ENCODE measurements around the gene CD37. TPM values are rescaled to one million over a fixed set of nuclear protein-coding genes. Genes with fewer than 3 reads are reported as not detected.
"Not testable (repeated sequence)": the region's sequence is repeated elsewhere in the genome, so short reads cannot be mapped to it uniquely, and the experiment has no call there.

Gene CD37, protein sequence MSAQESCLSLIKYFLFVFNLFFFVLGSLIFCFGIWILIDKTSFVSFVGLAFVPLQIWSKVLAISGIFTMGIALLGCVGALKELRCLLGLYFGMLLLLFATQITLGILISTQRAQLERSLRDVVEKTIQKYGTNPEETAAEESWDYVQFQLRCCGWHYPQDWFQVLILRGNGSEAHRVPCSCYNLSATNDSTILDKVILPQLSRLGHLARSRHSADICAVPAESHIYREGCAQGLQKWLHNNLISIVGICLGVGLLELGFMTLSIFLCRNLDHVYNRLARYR
- 10 to 100 TPM in 2 of 3 donors, 1 to 10 TPM in 1; 2.9 to 19.7 (median 15.4) TPM for total RNA-seq

DNA sequence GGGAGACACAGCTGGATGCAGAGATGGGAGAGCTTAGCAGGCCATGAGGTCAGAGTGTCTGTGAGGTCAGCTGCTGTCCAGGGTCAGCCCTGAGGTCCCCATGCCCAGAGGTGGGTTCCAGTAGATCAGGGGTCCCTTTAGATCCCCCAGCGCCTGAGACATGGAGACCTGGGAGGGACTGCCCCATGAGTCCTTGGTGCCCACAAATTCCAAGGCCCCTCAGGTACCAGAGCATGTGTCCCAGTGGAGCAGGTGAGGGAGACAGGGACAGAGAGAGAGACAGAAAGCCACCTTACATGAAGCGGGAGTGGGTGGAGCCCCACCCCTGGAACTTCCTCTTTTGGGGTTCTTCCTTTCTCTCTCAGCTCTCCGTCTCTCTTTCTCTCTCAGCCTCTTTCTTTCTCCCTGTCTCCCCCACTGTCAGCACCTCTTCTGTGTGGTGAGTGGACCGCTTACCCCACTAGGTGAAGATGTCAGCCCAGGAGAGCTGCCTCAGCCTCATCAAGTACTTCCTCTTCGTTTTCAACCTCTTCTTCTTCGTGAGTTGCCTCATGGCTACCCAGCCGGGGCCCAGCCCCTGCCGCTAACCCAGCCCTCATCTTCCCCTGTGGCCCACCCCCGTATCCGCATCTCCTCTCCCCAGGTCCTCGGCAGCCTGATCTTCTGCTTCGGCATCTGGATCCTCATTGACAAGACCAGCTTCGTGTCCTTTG, at the start of gene CD37:
Gene CD37, plus strand, starts transcription at position 336 of the 713 bp plus-strand sequence. Its CDS starts 135 bp downstream, at position 471.
- TF ChIP-seq POLR2A (IDR thresholded peaks at IDR 0.05) (no peak), POLR2AphosphoS5 (IDR thresholded peaks at IDR 0.05) (no peak)
- TF ChIP-seq, protein P1, sequence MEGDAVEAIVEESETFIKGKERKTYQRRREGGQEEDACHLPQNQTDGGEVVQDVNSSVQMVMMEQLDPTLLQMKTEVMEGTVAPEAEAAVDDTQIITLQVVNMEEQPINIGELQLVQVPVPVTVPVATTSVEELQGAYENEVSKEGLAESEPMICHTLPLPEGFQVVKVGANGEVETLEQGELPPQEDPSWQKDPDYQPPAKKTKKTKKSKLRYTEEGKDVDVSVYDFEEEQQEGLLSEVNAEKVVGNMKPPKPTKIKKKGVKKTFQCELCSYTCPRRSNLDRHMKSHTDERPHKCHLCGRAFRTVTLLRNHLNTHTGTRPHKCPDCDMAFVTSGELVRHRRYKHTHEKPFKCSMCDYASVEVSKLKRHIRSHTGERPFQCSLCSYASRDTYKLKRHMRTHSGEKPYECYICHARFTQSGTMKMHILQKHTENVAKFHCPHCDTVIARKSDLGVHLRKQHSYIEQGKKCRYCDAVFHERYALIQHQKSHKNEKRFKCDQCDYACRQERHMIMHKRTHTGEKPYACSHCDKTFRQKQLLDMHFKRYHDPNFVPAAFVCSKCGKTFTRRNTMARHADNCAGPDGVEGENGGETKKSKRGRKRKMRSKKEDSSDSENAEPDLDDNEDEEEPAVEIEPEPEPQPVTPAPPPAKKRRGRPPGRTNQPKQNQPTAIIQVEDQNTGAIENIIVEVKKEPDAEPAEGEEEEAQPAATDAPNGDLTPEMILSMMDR (IDR thresholded peaks at IDR 0.05): no peak
- intact Hi-C loops (cut with DNase I; ENCODE audit: low total_unique reads): no loop called here
- no peaks in the 10 kb centered on the region for H3K9me3 ChIP-seq
- no peaks in the 10 kb centered on the region for H3K27me3 ChIP-seq
- peaks cover 0 to 6% of the 10 kb centered on the region in 2 donors for H3K4me1 ChIP-seq
- DNase-seq (ENCODE audit: low spot score in 2 of 2): peak; percentile 18 to 49
- H3K4me3 ChIP-seq: peak within 1 kb of the TSS; percentile 14 to 43 (median 27)
- no peak within 1 kb of the TSS for H3K27ac ChIP-seq
- H3K36me3 ChIP-seq: no peaks in the 10 kb centered on the region

DNA sequence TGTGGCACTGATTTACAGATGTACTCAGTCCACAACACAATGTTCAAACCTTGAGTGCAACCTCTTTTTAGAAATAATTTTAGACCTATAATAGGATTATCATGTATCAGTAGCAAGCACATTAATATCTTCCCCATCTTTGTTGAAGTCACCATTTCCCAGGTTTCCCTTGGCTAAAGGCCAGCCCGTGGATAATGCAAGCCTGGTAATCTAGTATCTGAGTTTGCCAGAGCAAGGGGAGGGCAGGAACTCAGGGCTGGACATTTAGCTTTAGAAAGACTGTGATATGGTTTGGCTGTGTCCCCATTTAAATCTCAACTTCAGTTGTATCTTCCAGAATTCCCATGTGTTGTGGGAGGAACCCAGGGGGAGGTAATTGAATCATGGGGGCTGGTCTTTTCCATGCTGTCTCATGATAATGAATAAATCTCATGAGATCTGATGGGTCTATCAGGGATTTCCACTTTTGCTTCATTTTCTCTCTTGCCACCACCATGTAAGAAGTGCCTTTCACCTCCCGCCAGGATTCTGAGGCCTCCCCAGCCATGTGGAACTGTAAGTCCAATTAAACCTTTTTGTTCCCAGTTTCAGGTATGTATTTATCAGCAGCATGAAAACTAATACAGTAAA, 48.0 kb upstream of the CD37 start:
- Histone ChIP-seq H3K27ac (no peak overlapping the region), H3K27me3 (no peaks in the 10 kb centered on the region), H3K4me3 (no peak overlapping the region), H3K9me3 (no peaks in the 10 kb centered on the region), H3K4me1 (no peaks in the 10 kb centered on the region), H3K36me3 (no peaks in the 10 kb centered on the region)
- DNase-seq (ENCODE audit: low spot score in 2 of 2): no peak
- intact Hi-C loops (cut with DNase I; ENCODE audit: low total_unique reads): no loop called here
- TF ChIP-seq, protein P1 (IDR thresholded peaks at IDR 0.05): no peak
- TF ChIP-seq POLR2AphosphoS5 (IDR thresholded peaks at IDR 0.05): no peak
- no peak for TF ChIP-seq POLR2A (IDR thresholded peaks at IDR 0.05)

DNA sequence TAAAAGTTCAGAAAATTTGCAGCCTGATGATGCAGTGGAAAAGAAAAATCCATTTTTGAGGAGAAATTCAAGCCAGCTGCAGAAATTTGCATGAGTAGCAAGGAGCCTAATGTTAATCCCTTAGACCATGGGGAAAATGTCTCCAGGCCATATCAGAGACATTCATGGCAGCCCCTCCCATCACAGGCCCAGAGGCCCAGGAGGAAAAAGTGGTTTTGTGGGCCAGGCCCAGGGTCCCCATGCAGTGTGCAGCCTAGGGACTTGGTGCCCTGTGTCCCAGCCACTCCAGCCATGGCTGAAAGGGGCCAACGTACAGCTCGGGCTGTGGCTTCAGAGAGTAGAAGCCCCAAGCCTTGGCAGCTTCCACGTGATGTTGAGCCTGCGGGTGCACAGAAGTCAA, 47.0 kb upstream of the CD37 start:
- H3K27ac ChIP-seq; H3K4me1 ChIP-seq; intact Hi-C loops (cut with DNase I; ENCODE audit: low total_unique reads); DNase-seq (ENCODE audit: low spot score in 2 of 2); H3K4me3 ChIP-seq; H3K9me3 ChIP-seq; H3K27me3 ChIP-seq; H3K36me3 ChIP-seq: not testable (repeated sequence)

DNA sequence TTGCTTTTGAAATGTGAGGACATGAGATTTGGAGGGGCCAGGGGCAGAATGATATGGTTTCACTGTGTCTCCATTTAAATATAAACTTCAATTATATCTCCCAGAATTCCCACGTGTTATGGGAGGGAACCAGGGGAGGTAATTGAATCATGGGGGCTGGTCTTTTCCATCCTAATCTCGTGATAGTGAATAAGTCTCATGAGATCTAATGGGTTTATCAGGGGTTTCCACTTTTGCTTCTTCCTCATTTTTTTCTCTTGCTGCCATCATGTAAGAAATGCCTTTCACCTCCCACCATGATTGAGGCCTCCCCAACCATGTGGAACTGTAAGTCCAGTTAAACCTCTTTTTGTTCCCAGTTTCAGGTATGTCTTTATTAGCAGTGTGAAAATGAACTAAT, 45.9 kb upstream of the CD37 start:
- H3K27me3 ChIP-seq; intact Hi-C loops (cut with DNase I; ENCODE audit: low total_unique reads): not testable (repeated sequence)

DNA sequence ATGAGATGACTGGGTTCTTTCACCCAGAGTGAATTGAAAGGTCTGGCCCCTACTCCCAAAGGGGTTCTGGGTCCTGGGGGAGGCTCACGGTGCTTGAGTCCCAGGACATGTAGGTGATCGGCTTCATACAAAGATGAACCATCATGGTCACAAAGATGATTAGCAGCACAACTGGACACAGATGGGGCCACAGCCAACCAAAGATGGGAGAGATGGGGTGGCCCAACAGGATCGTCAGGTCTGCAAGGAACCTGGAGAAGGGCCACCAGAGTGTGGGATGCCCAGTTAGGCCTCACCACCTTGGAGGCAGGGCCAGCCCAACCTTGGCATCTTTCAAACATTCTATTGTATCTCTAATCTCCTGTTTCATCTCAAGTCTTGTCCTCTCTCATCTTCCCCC, 44.7 kb upstream of the CD37 start:
- intact Hi-C loops (cut with DNase I; ENCODE audit: low total_unique reads): no loop called here
- no peaks in the 10 kb centered on the region for H3K9me3 ChIP-seq
- H3K27me3 ChIP-seq: no peaks in the 10 kb centered on the region

More for the DNA sequence above, 45.9 kb upstream of the CD37 start:
- H3K9me3 ChIP-seq; H3K4me3 ChIP-seq; H3K4me1 ChIP-seq; H3K27ac ChIP-seq; H3K36me3 ChIP-seq; DNase-seq (ENCODE audit: low spot score in 2 of 2): not testable (repeated sequence)

More for the DNA sequence above, 44.7 kb upstream of the CD37 start:
- TF ChIP-seq, protein P1 (IDR thresholded peaks at IDR 0.05): no peak
- no peak for TF ChIP-seq POLR2AphosphoS5 (IDR thresholded peaks at IDR 0.05)
- no peak for TF ChIP-seq POLR2A (IDR thresholded peaks at IDR 0.05)
- no peak overlapping the region for H3K27ac ChIP-seq
- no peak overlapping the region for H3K4me3 ChIP-seq
- DNase-seq (ENCODE audit: low spot score in 2 of 2): no peak
- no peaks in the 10 kb centered on the region for H3K36me3 ChIP-seq
- no peaks in the 10 kb centered on the region for H3K4me1 ChIP-seq

All from breast epithelium (tissue), 4 donors.